K562 (cell line): ENCODE data around the gene TMEM185A. TPM values are rescaled to one million over a fixed set of nuclear protein-coding genes. Genes with fewer than 3 reads are reported as not detected.

Experiments used
- ATAC-seq: fragments of 200-7000 bp; cut with Tn5 transposase; 3 replicates; pipeline ENCODE4 v1.9.1; 2020; ENCODE audit warnings: moderate library complexity
- BruUV-seq: library from RNA; stranded (reverse); fragments of 400-500 nt; replicated peaks from 2 replicates; lab custom pipeline; 2021; lab: Mats Ljungman, UMichigan
- CTCF ChIA-PET: fragments of 300-600 bp; formaldehyde crosslinking; extraction: SDS; loops from one replicate; lab custom pipeline; 2021; ENCODE audit warnings: low intra/inter-chr PET ratio; lab: Yijun Ruan, JAX
- POLR2A ChIA-PET: fragments of 300-600, 350-650 bp; sonication (Branson Sonifier 250); formaldehyde crosslinking; extraction: SDS; loops from one replicate; lab custom pipeline; 2021; ENCODE audit warnings: antibody characterized with exemption, inconsistent platforms; lab: Yijun Ruan, JAX
- DNase-seq, 4 experiments: peaks; one replicate each; pipeline versions ENCODE4 v3.0.0 to v3.0.0-alpha.2; 2011 to 2018; ENCODE audit warnings: low spot score in 3 of 4, mixed read lengths in 3 of 4; ENCODE audit errors: extremely low read depth in 1 of 4
- FAIRE-seq: peaks from 2 replicates; lab custom pipeline; 2011; peaks lifted over from hg19 to GRCh38; lab: Jason Lieb, UNC
- H2AFZ ChIP-seq: 2 replicates; pipeline ENCODE4 v1.6.0; 2011; ENCODE audit warnings: low read depth, low read length, control low read depth, inconsistent platforms
- H3K27ac ChIP-seq: fragments of 200-600 bp; 3 replicates; pipeline ENCODE4 v1.8.0; 2011; ENCODE audit warnings: low read depth, mild to moderate bottlenecking, control low read depth, inconsistent platforms, low read length, moderate library complexity, mixed read lengths; ENCODE audit errors: extremely low read depth
- H3K27me3 ChIP-seq, 2 experiments: fragments of 300-600 bp in 1 of 2; 2 replicates in 1 of 2; 3 replicates in 1 of 2; pipeline versions ENCODE4 v1.6.0 to v1.8.0; 2011; ENCODE audit warnings: inconsistent platforms in 2 of 2, low read length in 2 of 2, mild to moderate bottlenecking in 1 of 2, mixed read lengths in 1 of 2, moderate library complexity in 1 of 2; ENCODE audit not compliant: control insufficient read depth in 2 of 2, insufficient read depth in 2 of 2
- H3K36me3 ChIP-seq: fragments of 300-600 bp; 3 replicates; pipeline ENCODE4 v1.8.0; 2011; ENCODE audit warnings: mild to moderate bottlenecking, low read length, inconsistent platforms; ENCODE audit not compliant: control insufficient read depth, insufficient read depth
- H3K4me1 ChIP-seq, 2 experiments: fragments of 200-600 bp in 1 of 2; replicated peaks in 1 of 2; 2 replicates in 1 of 2; 3 replicates in 1 of 2; pipeline versions ENCODE4 v1.5.1 to v1.8.0; 2011; ENCODE audit warnings: inconsistent platforms in 2 of 2, low read length in 2 of 2, mild to moderate bottlenecking in 1 of 2, mixed read lengths in 1 of 2, moderate library complexity in 1 of 2; ENCODE audit not compliant: control insufficient read depth in 2 of 2, insufficient read depth in 2 of 2
- H3K4me2 ChIP-seq: 2 replicates; pipeline ENCODE4 v1.6.1; 2011; ENCODE audit warnings: low read length, control low read depth, inconsistent platforms, mixed read lengths; ENCODE audit not compliant: insufficient read depth
- H3K4me3 ChIP-seq: fragments of 200-600 bp; sonication (generic), shearing (Covaris generic); 2 replicates; pipeline ENCODE4 v1.5.1; 2016; ENCODE audit warnings: control low read depth, inconsistent platforms
- H3K79me2 ChIP-seq: fragments of 200-600 bp; 3 replicates; pipeline ENCODE4 v1.8.0; 2011; ENCODE audit warnings: low read length, inconsistent platforms; ENCODE audit not compliant: control insufficient read depth, insufficient read depth
- H3K9ac ChIP-seq, 2 experiments: 2 replicates each; pipeline versions ENCODE4 v1.6.0 to v1.6.1; 2011; ENCODE audit warnings: low read depth in 2 of 2, low read length in 2 of 2, control low read depth in 1 of 2, inconsistent platforms in 1 of 2, mild to moderate bottlenecking in 1 of 2, mixed read lengths in 1 of 2; ENCODE audit not compliant: insufficient read depth in 1 of 2
- H3K9me1 ChIP-seq: one replicate; pipeline ENCODE4 v1.6.0; 2011; ENCODE audit warnings: inconsistent platforms, mild to moderate bottlenecking, low read length, moderate library complexity; ENCODE audit not compliant: control insufficient read depth, insufficient read depth
- H3K9me3 ChIP-seq: replicated peaks from 2 replicates; pipeline ENCODE4 v1.5.1; 2011; ENCODE audit warnings: low read depth, low read length, inconsistent platforms; ENCODE audit not compliant: control insufficient read depth, insufficient read depth
- H4K20me1 ChIP-seq: replicated peaks from 2 replicates; pipeline ENCODE4 v1.6.1; 2011; ENCODE audit warnings: low read length, inconsistent platforms, mixed read lengths; ENCODE audit not compliant: control insufficient read depth, insufficient read depth
- MAFF ChIP-seq: IDR thresholded peaks from 2 replicates; pipeline ENCODE4 v1.6.1; 2012; ENCODE audit warnings: low read length, improper control_type of control experiment
- MBD2 ChIP-seq: sonication (generic); IDR thresholded peaks from 2 replicates; pipeline ENCODE4 v1.6.1; 2016; ENCODE audit warnings: low read depth, borderline replicate concordance
- MTA2 ChIP-seq: fragments of 450-650 bp; IDR thresholded peaks from 2 replicates; pipeline ENCODE4 v1.6.1; 2016; ENCODE audit warnings: low read depth
- RBM34 ChIP-seq: fragments of 200-400 bp; formaldehyde crosslinking; IDR thresholded peaks from 2 replicates; pipeline ENCODE4 v1.6.1; 2018; ENCODE audit warnings: low read length, borderline replicate concordance; ENCODE audit not compliant: insufficient read depth
- SPI1 ChIP-seq: IDR thresholded peaks from 2 replicates; pipeline ENCODE4 v1.6.1; 2011; ENCODE audit warnings: low read depth, low read length, control low read depth, borderline replicate concordance
- ZFX ChIP-seq: sonication (generic); formaldehyde crosslinking; IDR thresholded peaks from 2 replicates; pipeline ENCODE4 v1.8.0; 2022; ENCODE audit warnings: mild to moderate bottlenecking, missing genetic modification reagents, moderate library complexity
- in situ Hi-C: fragments of 300-500 bp; cut with MboI; formaldehyde crosslinking; loops from 4 replicates; pipeline ENCODE4 v1.15.0; 2018; ENCODE audit warnings: inconsistent platforms, mixed read lengths
- intact Hi-C: fragments of 100-400 bp; cut with micrococcal nuclease; formaldehyde crosslinking; loops from 2 replicates; pipeline ENCODE4 v1.14.2; 2022
- polyA plus RNA-seq, 8 experiments: library from polyadenylated mRNA; depleted of rRNA in 4 of 8; stranded (reverse) in 5 of 8; unstranded in 3 of 8; fragments of >200 nt; fragmentation: Nextera tagmentation in 2 of 8; fragmentation: Illumina TruSeq in 1 of 8; extraction: Ambion mirVana in 2 of 8; extraction: Trizol in 1 of 8; gene quantifications; 2 replicates each; pipeline versions ENCODE4 v1.2.1 to v1.2.3, GENCODE V29; 2011 to 2014; ENCODE audit warnings: inconsistent platforms in 1 of 8, missing spikeins in 1 of 8
- total RNA-seq, 7 experiments: library from RNA; depleted of rRNA in 6 of 7; stranded (reverse); fragments of >200 nt in 6 of 7; fragmentation: Illumina TruSeq in 2 of 7; extraction: Trizol in 2 of 7; gene quantifications; 2 replicates each; pipeline versions ENCODE4 v1.2.1 to v1.2.3, GENCODE V29; 2011 to 2021; ENCODE audit warnings: low replicate concordance in 1 of 7
- TF ChIP-seq, protein P1 (sequence below): sonication (generic); formaldehyde crosslinking; IDR thresholded peaks from 2 replicates; pipeline ENCODE4 v1.8.1; 2023; ENCODE audit warnings: mild to moderate bottlenecking, missing genetic modification reagents, moderate library complexity
- TF ChIP-seq, protein P2 (sequence below), 2 experiments: fragments of 450-650 bp; conservative IDR thresholded peaks; 2 replicates each; pipeline ENCODE4 v1.6.1; 2017; ENCODE audit warnings: mild to moderate bottlenecking in 2 of 2, moderate library complexity in 2 of 2

TMEM185A gene
- total and polyA plus RNA-seq, 9 of the 15 experiments (the other 6 are each of a cell fraction or from before 2014, with no cell fraction given): 0.97 to 13.7 (median 5.4) TPM

DNA sequence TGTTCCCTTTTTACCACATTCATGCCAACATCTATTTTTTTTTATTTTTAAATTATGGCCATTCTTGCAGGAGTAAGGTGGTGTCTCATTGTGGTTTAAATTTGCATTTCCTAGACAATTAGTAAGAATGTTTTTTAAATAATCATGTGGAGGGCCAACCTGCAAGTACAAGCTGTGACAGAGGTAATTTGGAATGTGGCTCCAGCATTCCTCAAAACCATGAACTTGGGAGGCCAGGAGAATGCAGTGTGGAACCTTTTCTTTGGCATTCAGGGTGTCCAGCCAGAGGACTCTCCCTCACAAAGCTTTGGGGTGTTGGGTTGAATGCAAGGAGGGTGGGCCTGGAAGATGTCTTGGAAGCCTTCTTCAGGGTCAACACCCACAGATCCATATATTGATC, 7.3 kb upstream of the TMEM185A start (continued):
- TF ChIP-seq, protein P1, sequence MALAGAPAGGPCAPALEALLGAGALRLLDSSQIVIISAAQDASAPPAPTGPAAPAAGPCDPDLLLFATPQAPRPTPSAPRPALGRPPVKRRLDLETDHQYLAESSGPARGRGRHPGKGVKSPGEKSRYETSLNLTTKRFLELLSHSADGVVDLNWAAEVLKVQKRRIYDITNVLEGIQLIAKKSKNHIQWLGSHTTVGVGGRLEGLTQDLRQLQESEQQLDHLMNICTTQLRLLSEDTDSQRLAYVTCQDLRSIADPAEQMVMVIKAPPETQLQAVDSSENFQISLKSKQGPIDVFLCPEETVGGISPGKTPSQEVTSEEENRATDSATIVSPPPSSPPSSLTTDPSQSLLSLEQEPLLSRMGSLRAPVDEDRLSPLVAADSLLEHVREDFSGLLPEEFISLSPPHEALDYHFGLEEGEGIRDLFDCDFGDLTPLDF (CRISPR knock-in tag): no peak

DNA sequence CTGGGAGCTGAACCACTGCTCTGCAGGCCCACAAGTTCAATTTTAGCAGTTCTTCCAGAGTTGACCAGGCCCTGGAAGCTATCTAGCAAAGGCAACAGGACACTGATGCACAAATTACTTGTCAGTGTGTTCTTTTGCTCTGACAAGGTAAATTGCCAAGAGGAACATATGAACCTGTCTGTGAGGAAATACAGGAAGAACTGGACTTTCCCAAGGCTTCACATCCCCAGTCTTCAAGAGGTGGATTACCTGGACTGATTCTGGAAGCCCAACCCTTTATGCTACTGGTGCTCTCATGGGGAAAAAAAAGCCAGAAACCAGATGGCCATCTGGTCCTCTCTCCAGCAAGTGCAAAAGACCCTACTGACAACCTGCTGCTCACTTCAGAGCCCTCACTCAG, 1.9 kb upstream of the TMEM185A start:
- ChIA-PET CTCF (no interaction called here), POLR2A (no interaction called here)
- Histone ChIP-seq H2AFZ (no peak overlapping the region), H3K9me3 (no peaks in the 10 kb centered on the region; the same call in 1 of the 2 replicates), H3K27me3 (peaks cover 0 to 9% of the 10 kb centered on the region in 2 experiments; a peak in 2 of 5 replicates), H3K9ac (no peak overlapping the region), H3K79me2 (peaks cover 2% of the 10 kb centered on the region; the same call in 1 of the 3 replicates), H3K4me3 (no peak overlapping the region), H3K36me3 (no peaks in the 10 kb centered on the region), H3K4me2 (no peak overlapping the region), H3K9me1 (no peaks in the 10 kb centered on the region), H4K20me1 (0 out of 2 replicates have a peak, but pooled peaks cover 4% of the 10 kb centered on the region), H3K27ac (no peak overlapping the region), H3K4me1 (peaks cover 0 to 11% of the 10 kb centered on the region in 2 experiments; a peak in 2 of 5 replicates)
- intact Hi-C loops: no loop called here
- in situ Hi-C loops: loop anchor here (25.0 kb wide), 1 partner anchor 121 kb away; the partner anchor contains the start of gene IDS
- TF ChIP-seq ZFX (CRISPR knock-in tag) (no peak), RBM34 (no peak), MAFF (no peak), MTA2 (no peak), SPI1 (no peak), MBD2 (no peak)
- TF ChIP-seq, protein P2, sequence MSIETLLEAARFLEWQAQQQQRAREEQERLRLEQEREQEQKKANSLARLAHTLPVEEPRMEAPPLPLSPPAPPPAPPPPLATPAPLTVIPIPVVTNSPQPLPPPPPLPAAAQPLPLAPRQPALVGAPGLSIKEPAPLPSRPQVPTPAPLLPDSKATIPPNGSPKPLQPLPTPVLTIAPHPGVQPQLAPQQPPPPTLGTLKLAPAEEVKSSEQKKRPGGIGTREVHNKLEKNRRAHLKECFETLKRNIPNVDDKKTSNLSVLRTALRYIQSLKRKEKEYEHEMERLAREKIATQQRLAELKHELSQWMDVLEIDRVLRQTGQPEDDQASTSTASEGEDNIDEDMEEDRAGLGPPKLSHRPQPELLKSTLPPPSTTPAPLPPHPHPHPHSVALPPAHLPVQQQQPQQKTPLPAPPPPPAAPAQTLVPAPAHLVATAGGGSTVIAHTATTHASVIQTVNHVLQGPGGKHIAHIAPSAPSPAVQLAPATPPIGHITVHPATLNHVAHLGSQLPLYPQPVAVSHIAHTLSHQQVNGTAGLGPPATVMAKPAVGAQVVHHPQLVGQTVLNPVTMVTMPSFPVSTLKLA (conservative IDR thresholded peaks at IDR 0.05): no peak
- FAIRE-seq (no peak), DNase-seq (no peak), ATAC-seq (no peak)
- BruUV-seq: no TSS peak
